HFFc6 (cell line): ENCODE results near the gene BEX1. TPM values are rescaled to one million over a fixed set of nuclear protein-coding genes. Genes with fewer than 3 reads are reported as not detected.

Experiments used
- DNase-seq: peaks from one replicate; pipeline ENCODE4 v3.0.0-alpha.2; 2018
- H3K27ac Mint-ChIP-seq: 2 replicates; pipeline ENCODE4 v1.8.0; 2020; ENCODE audit warnings: mild to moderate bottlenecking, mixed read lengths
- H3K27me3 Mint-ChIP-seq: 2 replicates; pipeline ENCODE4 v1.8.0; 2021; ENCODE audit warnings: mild to moderate bottlenecking, moderate library complexity, mixed read lengths; ENCODE audit not compliant: insufficient read depth
- H3K36me3 Mint-ChIP-seq: 2 replicates; pipeline ENCODE4 v1.8.0; 2021; ENCODE audit warnings: low read depth, mixed read lengths
- H3K4me1 Mint-ChIP-seq: 2 replicates; pipeline ENCODE4 v1.8.0; 2020; ENCODE audit warnings: low read depth, mixed read lengths
- H3K4me3 Mint-ChIP-seq: 2 replicates; pipeline ENCODE4 v1.8.0; 2020; ENCODE audit warnings: mild to moderate bottlenecking, moderate library complexity, mixed read lengths
- H3K9me3 Mint-ChIP-seq: 2 replicates; pipeline ENCODE4 v1.8.0; 2020; ENCODE audit warnings: mild to moderate bottlenecking, mixed read lengths
- total RNA-seq, 6 experiments: library from RNA; stranded (reverse); fragmentation: NEBNext Ultra II Directional; extraction: Animal tissue kit (Norgen Biotek cat#: 25700); gene quantifications; 2 replicates in 1 of 6; 3 replicates in 5 of 6; pipeline ENCODE4 v1.2.3, GENCODE V29; 2021
- TF ChIP-seq, protein P1 (sequence below): fragments of 200-600 bp; sonication (generic); IDR thresholded peaks from 2 replicates; pipeline ENCODE4 v1.5.0; 2021; ENCODE audit warnings: antibody characterized with exemption, mild to moderate bottlenecking

Gene BEX1
- total RNA-seq, 6 experiments from 2014 or later = not detected

GRCh38 chrX:103073467-103073866 is 9.5 kb upstream of the BEX1 start:
- Mint-ChIP-seq H3K27me3 (no peaks in the 10 kb centered on the region; the same call in none of the 2 replicates), H3K36me3 (no peaks in the 10 kb centered on the region), H3K4me1 (peaks cover 9% of the 10 kb centered on the region; the same call in 1 of the 2 replicates), H3K4me3 (peak overlapping the region; percentile 32; the same call in 1 of the 2 replicates), H3K9me3 (no peaks in the 10 kb centered on the region), H3K27ac (no peak overlapping the region)
- TF ChIP-seq, protein P1, sequence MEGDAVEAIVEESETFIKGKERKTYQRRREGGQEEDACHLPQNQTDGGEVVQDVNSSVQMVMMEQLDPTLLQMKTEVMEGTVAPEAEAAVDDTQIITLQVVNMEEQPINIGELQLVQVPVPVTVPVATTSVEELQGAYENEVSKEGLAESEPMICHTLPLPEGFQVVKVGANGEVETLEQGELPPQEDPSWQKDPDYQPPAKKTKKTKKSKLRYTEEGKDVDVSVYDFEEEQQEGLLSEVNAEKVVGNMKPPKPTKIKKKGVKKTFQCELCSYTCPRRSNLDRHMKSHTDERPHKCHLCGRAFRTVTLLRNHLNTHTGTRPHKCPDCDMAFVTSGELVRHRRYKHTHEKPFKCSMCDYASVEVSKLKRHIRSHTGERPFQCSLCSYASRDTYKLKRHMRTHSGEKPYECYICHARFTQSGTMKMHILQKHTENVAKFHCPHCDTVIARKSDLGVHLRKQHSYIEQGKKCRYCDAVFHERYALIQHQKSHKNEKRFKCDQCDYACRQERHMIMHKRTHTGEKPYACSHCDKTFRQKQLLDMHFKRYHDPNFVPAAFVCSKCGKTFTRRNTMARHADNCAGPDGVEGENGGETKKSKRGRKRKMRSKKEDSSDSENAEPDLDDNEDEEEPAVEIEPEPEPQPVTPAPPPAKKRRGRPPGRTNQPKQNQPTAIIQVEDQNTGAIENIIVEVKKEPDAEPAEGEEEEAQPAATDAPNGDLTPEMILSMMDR = no peak
- DNase-seq = peak; percentile 23

- DNase-seq = peak; percentile 0
- TF ChIP-seq, protein P1 = no peak
- H3K27ac Mint-ChIP-seq = no peak overlapping the region
- H3K36me3 Mint-ChIP-seq = no peaks in the 10 kb centered on the region
- no peaks in the 10 kb centered on the region for H3K9me3 Mint-ChIP-seq
- H3K4me3 Mint-ChIP-seq = no peak overlapping the region
- H3K27me3 Mint-ChIP-seq = peaks cover 4% of the 10 kb centered on the region
- peaks cover 6% of the 10 kb centered on the region; the same call in 1 of the 2 replicates for H3K4me1 Mint-ChIP-seq
Measured at GRCh38 chrX:103066606-103067005, 2.6 kb upstream of the BEX1 start.

GRCh38 chrX:103063191-103063845 is 653 bp downstream of the BEX1 start:
- peaks cover 6% of the 10 kb centered on the region; the same call in 1 of the 2 replicates for H3K4me1 Mint-ChIP-seq
- no peak overlapping the region for H3K27ac Mint-ChIP-seq
- TF ChIP-seq, protein P1 = peak; percentile 31; the same call in 1 of the 2 replicates
- H3K36me3 Mint-ChIP-seq = no peaks in the 10 kb centered on the region
- H3K27me3 Mint-ChIP-seq = peaks cover 4% of the 10 kb centered on the region
- H3K4me3 Mint-ChIP-seq = no peak overlapping the region; the same call in 1 of the 2 replicates
- no peaks in the 10 kb centered on the region for H3K9me3 Mint-ChIP-seq
- DNase-seq = peak; percentile 4

DNA sequence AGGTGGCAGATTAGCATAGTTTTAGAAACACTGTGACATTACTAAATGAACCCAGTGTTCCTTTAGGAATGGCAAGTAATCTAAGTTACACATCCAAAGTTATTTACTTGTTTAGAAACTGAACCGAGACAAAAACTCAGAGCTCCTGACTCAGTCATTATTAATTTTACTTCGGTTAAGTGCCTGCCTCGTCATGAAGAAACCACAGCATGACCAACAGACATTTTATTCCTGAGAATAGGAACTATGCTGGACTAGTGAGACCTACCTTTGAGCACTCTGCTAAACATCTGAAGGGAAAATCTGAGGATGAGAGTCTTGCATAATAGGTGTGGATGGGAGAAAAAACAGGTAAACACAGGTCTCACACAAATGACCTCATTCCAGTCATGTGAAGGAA is 2.5 kb downstream of the BEX1 start:
- H3K4me3 Mint-ChIP-seq = no peak overlapping the region
- H3K27ac Mint-ChIP-seq = no peak overlapping the region
- no peak for DNase-seq
- TF ChIP-seq, protein P1 = no peak
- H3K4me1 Mint-ChIP-seq = peaks cover 2% of the 10 kb centered on the region; the same call in 1 of the 2 replicates
- peaks cover 4% of the 10 kb centered on the region for H3K27me3 Mint-ChIP-seq
- no peaks in the 10 kb centered on the region for H3K9me3 Mint-ChIP-seq
- no peaks in the 10 kb centered on the region for H3K36me3 Mint-ChIP-seq

DNA sequence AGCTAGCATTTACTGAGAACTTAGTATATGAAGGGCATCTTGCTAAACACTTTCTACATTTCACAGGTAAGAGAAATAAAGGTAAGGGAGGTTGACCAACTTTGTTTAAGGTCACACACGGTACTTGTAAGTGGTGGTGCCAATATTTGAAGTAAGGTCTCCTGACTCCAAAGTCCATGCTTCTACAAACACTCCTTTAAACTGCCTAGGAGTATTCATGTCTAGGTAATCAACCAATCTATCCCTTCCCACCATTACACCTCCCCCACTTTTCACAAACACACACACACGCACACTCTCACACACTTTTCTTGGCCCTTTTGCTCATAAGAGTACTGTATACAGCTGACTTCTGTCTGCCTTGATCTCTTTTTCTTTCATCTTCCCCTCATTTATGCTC is 7.1 kb downstream of the BEX1 start:
- no peaks in the 10 kb centered on the region for H3K9me3 Mint-ChIP-seq
- H3K4me3 Mint-ChIP-seq = no peak overlapping the region
- H3K27ac Mint-ChIP-seq = no peak overlapping the region
- DNase-seq = no peak
- no peaks in the 10 kb centered on the region for H3K36me3 Mint-ChIP-seq
- H3K4me1 Mint-ChIP-seq = no peaks in the 10 kb centered on the region
- TF ChIP-seq, protein P1 = no peak
- H3K27me3 Mint-ChIP-seq = no peaks in the 10 kb centered on the region; the same call in 1 of the 2 replicates
